SK-N-SH (cell line): ENCODE data around the gene RUFY3. TPM values are rescaled to one million over a fixed set of nuclear protein-coding genes. Genes with fewer than 3 reads are reported as not detected.

ENCODE experiments used
- CTCF ChIA-PET: fragments of 300-600, 350-600 bp; formaldehyde crosslinking; extraction: SDS; loops from one replicate; lab custom pipeline; 2021; lab: Yijun Ruan, JAX
- POLR2A ChIA-PET: fragments of 350-600 bp; sonication (Branson Sonifier 250); formaldehyde crosslinking; extraction: SDS; loops from one replicate; lab custom pipeline; 2020; ENCODE audit warnings: antibody characterized with exemption, inconsistent platforms; lab: Yijun Ruan, JAX
- DNase-seq: peaks from one replicate; pipeline ENCODE4 v3.0.0; 2012
- H2AFZ ChIP-seq: fragments of 200-600 bp; sonication (generic); 2 replicates; pipeline ENCODE4 v1.8.1; 2016; ENCODE audit warnings: antibody characterized with exemption, mild to moderate bottlenecking, low read depth
- H3F3A ChIP-seq: fragments of 200-600 bp; sonication (generic); replicated peaks from 2 replicates; pipeline ENCODE3; 2016; ENCODE audit warnings: antibody characterized with exemption, mild to moderate bottlenecking; ENCODE audit not compliant: insufficient read depth
- H3K27ac ChIP-seq, 2 experiments: fragments of 200-500 bp in 1 of 2; fragments of 200-600 bp in 1 of 2; sonication (Bioruptor generic) in 1 of 2; sonication (generic), shearing (Covaris generic) in 1 of 2; 2 replicates each; pipeline versions ENCODE4 v1.5.1 to v1.6.1; 2014 to 2016; ENCODE audit warnings: low read depth in 2 of 2, inconsistent platforms in 1 of 2, low read length in 1 of 2, mild to moderate bottlenecking in 1 of 2, mixed read lengths in 1 of 2
- H3K27me3 ChIP-seq: fragments of 200-600 bp; sonication (generic), shearing (Covaris generic); 2 replicates; pipeline ENCODE4 v1.6.1; 2016; ENCODE audit warnings: mixed run types; ENCODE audit not compliant: insufficient read depth
- H3K36me3 ChIP-seq, 2 experiments: fragments of 200-500 bp in 1 of 2; fragments of 200-600 bp in 1 of 2; sonication (Bioruptor generic) in 1 of 2; sonication (generic) in 1 of 2; replicated peaks in 1 of 2; 2 replicates each; pipeline versions ENCODE3 to v1.5.1; 2014 to 2016; ENCODE audit warnings: low read length in 1 of 2, mild to moderate bottlenecking in 1 of 2; ENCODE audit not compliant: insufficient read depth in 2 of 2, control insufficient read depth in 1 of 2
- H3K4me1 ChIP-seq, 2 experiments: fragments of 200-500 bp in 1 of 2; fragments of 200-600 bp in 1 of 2; sonication (Bioruptor generic) in 1 of 2; sonication (generic), shearing (Covaris generic) in 1 of 2; 2 replicates each; pipeline versions ENCODE4 v1.5.1 to v1.6.1; 2014 to 2016; ENCODE audit warnings: low read depth in 1 of 2, low read length in 1 of 2, mixed run types in 1 of 2; ENCODE audit not compliant: insufficient read depth in 2 of 2, control insufficient read depth in 1 of 2
- H3K4me2 ChIP-seq: fragments of 200-600 bp; sonication (generic), shearing (Covaris generic); 2 replicates; pipeline ENCODE4 v1.6.1; 2017; ENCODE audit warnings: mixed run types
- H3K4me3 ChIP-seq, 2 experiments: fragments of 200-500 bp in 1 of 2; fragments of 200-600 bp in 1 of 2; sonication (Bioruptor generic) in 1 of 2; sonication (generic), shearing (Covaris generic) in 1 of 2; 2 replicates each; pipeline versions ENCODE4 v1.5.1 to v1.8.1; 2014 to 2016; ENCODE audit warnings: low read depth in 2 of 2, inconsistent platforms in 1 of 2, low read length in 1 of 2, mild to moderate bottlenecking in 1 of 2, mixed read lengths in 1 of 2, moderate library complexity in 1 of 2
- H3K79me2 ChIP-seq: fragments of 200-600 bp; sonication (generic); 2 replicates; pipeline ENCODE4 v1.8.1; 2017; ENCODE audit warnings: mild to moderate bottlenecking; ENCODE audit not compliant: insufficient read depth
- H3K9ac ChIP-seq: fragments of 200-600 bp; sonication (generic); 2 replicates; pipeline ENCODE4 v1.6.1; 2017; ENCODE audit warnings: mixed run types
- H3K9me2 ChIP-seq: fragments of 200-600 bp; sonication (generic); 2 replicates; pipeline ENCODE4 v1.6.1; 2017; ENCODE audit warnings: mixed run types
- H3K9me3 ChIP-seq: fragments of 200-600 bp; sonication (generic); 2 replicates; pipeline ENCODE4 v1.6.1; 2017; ENCODE audit warnings: mixed run types, mild to moderate bottlenecking, moderate library complexity
- H4K20me1 ChIP-seq: fragments of 200-600 bp; sonication (generic); 2 replicates; pipeline ENCODE4 v1.6.1; 2017; ENCODE audit warnings: mild to moderate bottlenecking, mixed run types; ENCODE audit not compliant: insufficient read depth
- FOSL2 ChIP-seq: IDR thresholded peaks from 2 replicates; pipeline ENCODE4 v1.4.0; 2012; ENCODE audit warnings: low read depth, mild to moderate bottlenecking, moderate library complexity, borderline replicate concordance
- FOXJ3 ChIP-seq: sonication (generic); formaldehyde crosslinking; IDR thresholded peaks from 2 replicates; pipeline ENCODE4 v1.5.1; 2020; ENCODE audit warnings: mild to moderate bottlenecking, missing genetic modification reagents
- FOXM1 ChIP-seq: IDR thresholded peaks from 2 replicates; pipeline ENCODE4 v1.4.0; 2012; ENCODE audit warnings: low read depth, mild to moderate bottlenecking
- GABPA ChIP-seq: IDR thresholded peaks from 2 replicates; pipeline ENCODE4 v1.4.0; 2012; ENCODE audit warnings: low read depth, mild to moderate bottlenecking
- GATA2 ChIP-seq: sonication (generic); formaldehyde crosslinking; IDR thresholded peaks from 2 replicates; pipeline ENCODE4 v1.5.0; 2020; ENCODE audit warnings: mild to moderate bottlenecking, missing genetic modification reagents
- JUND ChIP-seq: IDR thresholded peaks from 2 replicates; pipeline ENCODE4 v1.4.0; 2012
- MEF2A ChIP-seq: IDR thresholded peaks from 2 replicates; pipeline ENCODE4 v1.4.0; 2012; ENCODE audit warnings: low read depth, borderline replicate concordance
- MXI1 ChIP-seq: IDR thresholded peaks from 2 replicates; pipeline ENCODE4 v1.6.1; 2012; ENCODE audit warnings: mild to moderate bottlenecking, low read depth, low read length, improper control_type of control experiment
- NFIC ChIP-seq: IDR thresholded peaks from 2 replicates; pipeline ENCODE4 v1.4.0; 2012; ENCODE audit warnings: borderline replicate concordance
- NRF1 ChIP-seq: IDR thresholded peaks from 2 replicates; pipeline ENCODE4 v1.6.1; 2012; ENCODE audit warnings: low read depth, mild to moderate bottlenecking, low read length
- POLR2AphosphoS5 ChIP-seq: IDR thresholded peaks from 2 replicates; pipeline ENCODE4 v1.6.1; 2012; ENCODE audit warnings: low read depth, low read length
- RAD21 ChIP-seq: IDR thresholded peaks from 2 replicates; pipeline ENCODE4 v1.6.1; 2012; ENCODE audit warnings: mild to moderate bottlenecking, low read length
- RCOR1 ChIP-seq: fragments of 150-350 bp; IDR thresholded peaks from 2 replicates; pipeline ENCODE4 v1.6.1; 2017; ENCODE audit warnings: antibody characterized with exemption, low read length
- RFX5 ChIP-seq: IDR thresholded peaks from 2 replicates; pipeline ENCODE4 v1.6.1; 2012; ENCODE audit warnings: mild to moderate bottlenecking, improper control_type of control experiment, low read length
- SMC3 ChIP-seq: IDR thresholded peaks from 2 replicates; pipeline ENCODE4 v1.6.1; 2012; ENCODE audit warnings: low read depth, low read length, improper control_type of control experiment
- TAF1 ChIP-seq: IDR thresholded peaks from 2 replicates; pipeline ENCODE4 v1.6.1; 2012; ENCODE audit warnings: low read depth, mild to moderate bottlenecking, low read length, moderate library complexity, borderline replicate concordance
- WGBS: methylation state at CpG from one replicate; pipeline ENCODE4 v1.1.6; 2017; ENCODE audit warnings: low lambda C conversion rate; 5-methylcytosine and 5-hydroxymethylcytosine counted together
- polyA plus RNA-seq, 3 experiments: library from polyadenylated mRNA; depleted of rRNA; stranded (reverse); fragments of >200 nt; gene quantifications; 2 replicates each; pipeline ENCODE4 v1.2.3, GENCODE V29; 2012
- TF ChIP-seq, protein P1 (sequence below): IDR thresholded peaks from 2 replicates; pipeline ENCODE4; 2012
- TF ChIP-seq, protein P2 (sequence below): IDR thresholded peaks from 2 replicates; pipeline ENCODE4 v1.4.0; 2012; ENCODE audit warnings: low read depth, borderline replicate concordance
- TF ChIP-seq, protein P3 (sequence below): fragments of 200-600 bp; sonication (generic); IDR thresholded peaks from 2 replicates; pipeline ENCODE4 v1.6.1; 2017; ENCODE audit warnings: antibody characterized with exemption, mild to moderate bottlenecking, moderate library complexity
- TF ChIP-seq, protein P4 (sequence below): fragments of 150-350 bp; IDR thresholded peaks from 2 replicates; pipeline ENCODE4 v1.6.1; 2016; ENCODE audit warnings: mild to moderate bottlenecking, low read depth, low read length
- TF ChIP-seq, protein P5 (sequence below): fragments of 150-350 bp; IDR thresholded peaks from 2 replicates; pipeline ENCODE4 v1.6.1; 2017; ENCODE audit warnings: antibody characterized with exemption, low read length, low read depth, borderline replicate concordance
- TF ChIP-seq, protein P6 (sequence below): IDR thresholded peaks from 2 replicates; pipeline ENCODE4 v1.6.1; 2012; ENCODE audit warnings: mild to moderate bottlenecking, low read depth, low read length, moderate library complexity

The RUFY3 gene, protein sequence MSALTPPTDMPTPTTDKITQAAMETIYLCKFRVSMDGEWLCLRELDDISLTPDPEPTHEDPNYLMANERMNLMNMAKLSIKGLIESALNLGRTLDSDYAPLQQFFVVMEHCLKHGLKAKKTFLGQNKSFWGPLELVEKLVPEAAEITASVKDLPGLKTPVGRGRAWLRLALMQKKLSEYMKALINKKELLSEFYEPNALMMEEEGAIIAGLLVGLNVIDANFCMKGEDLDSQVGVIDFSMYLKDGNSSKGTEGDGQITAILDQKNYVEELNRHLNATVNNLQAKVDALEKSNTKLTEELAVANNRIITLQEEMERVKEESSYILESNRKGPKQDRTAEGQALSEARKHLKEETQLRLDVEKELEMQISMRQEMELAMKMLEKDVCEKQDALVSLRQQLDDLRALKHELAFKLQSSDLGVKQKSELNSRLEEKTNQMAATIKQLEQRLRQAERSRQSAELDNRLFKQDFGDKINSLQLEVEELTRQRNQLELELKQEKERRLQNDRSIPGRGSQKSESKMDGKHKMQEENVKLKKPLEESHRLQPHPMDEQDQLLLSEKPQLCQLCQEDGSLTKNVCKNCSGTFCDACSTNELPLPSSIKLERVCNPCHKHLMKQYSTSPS
- polyA plus RNA-seq (2012; rRNA removed) = 22.8 and 30.7 TPM in 2 replicates
- polyA plus RNA-seq (2012; cell fraction: cytosol; rRNA removed) = 16.9 and 18.5 TPM in 2 replicates
- polyA plus RNA-seq (2012; cell fraction: nucleus; rRNA removed) = 77.0 and 116 TPM in 2 replicates

DNA sequence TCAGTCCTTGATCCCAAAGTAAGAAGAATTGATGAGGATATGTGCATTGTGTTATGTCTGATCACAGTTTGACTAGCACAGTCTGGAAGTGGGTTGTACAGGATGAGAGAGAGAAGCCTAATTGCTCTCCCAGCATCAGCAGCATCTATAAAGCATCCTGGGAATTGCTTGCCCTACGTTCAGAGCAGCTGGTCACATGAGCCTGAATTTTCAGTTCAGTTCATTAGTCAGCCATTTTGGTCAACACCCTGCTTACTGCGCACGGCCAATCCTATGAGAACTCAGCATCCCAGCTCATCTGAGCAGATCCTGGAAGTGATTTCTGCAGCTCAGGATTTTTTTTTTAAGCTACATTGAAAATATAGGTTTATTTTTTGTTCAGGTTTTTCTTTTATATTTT, at the start of gene RUFY3:
RUFY3 (plus strand) TSS at position 218 of the 400 bp plus-strand sequence. CDS start 610 bp downstream, outside the sequence.
- H2AFZ ChIP-seq = peak within 1 kb of the TSS; percentile 61
- H3K79me2 ChIP-seq = peaks cover 78% of the 10 kb centered on the region
- 4% methylated on average over 3 of the region's 3 CpGs for WGBS
- TF ChIP-seq RFX5 = peak; percentile 41
- no peak for TF ChIP-seq SMC3
- peak; percentile 91 for TF ChIP-seq MXI1
- TF ChIP-seq, protein P1, sequence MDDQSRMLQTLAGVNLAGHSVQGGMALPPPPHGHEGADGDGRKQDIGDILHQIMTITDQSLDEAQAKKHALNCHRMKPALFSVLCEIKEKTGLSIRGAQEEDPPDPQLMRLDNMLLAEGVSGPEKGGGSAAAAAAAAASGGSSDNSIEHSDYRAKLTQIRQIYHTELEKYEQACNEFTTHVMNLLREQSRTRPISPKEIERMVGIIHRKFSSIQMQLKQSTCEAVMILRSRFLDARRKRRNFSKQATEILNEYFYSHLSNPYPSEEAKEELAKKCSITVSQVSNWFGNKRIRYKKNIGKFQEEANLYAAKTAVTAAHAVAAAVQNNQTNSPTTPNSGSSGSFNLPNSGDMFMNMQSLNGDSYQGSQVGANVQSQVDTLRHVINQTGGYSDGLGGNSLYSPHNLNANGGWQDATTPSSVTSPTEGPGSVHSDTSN = no peak
- TF ChIP-seq, protein P2, sequence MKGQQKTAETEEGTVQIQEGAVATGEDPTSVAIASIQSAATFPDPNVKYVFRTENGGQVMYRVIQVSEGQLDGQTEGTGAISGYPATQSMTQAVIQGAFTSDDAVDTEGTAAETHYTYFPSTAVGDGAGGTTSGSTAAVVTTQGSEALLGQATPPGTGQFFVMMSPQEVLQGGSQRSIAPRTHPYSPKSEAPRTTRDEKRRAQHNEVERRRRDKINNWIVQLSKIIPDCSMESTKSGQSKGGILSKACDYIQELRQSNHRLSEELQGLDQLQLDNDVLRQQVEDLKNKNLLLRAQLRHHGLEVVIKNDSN = peak; percentile 90
- no peak for TF ChIP-seq FOSL2
- TF ChIP-seq, protein P3, sequence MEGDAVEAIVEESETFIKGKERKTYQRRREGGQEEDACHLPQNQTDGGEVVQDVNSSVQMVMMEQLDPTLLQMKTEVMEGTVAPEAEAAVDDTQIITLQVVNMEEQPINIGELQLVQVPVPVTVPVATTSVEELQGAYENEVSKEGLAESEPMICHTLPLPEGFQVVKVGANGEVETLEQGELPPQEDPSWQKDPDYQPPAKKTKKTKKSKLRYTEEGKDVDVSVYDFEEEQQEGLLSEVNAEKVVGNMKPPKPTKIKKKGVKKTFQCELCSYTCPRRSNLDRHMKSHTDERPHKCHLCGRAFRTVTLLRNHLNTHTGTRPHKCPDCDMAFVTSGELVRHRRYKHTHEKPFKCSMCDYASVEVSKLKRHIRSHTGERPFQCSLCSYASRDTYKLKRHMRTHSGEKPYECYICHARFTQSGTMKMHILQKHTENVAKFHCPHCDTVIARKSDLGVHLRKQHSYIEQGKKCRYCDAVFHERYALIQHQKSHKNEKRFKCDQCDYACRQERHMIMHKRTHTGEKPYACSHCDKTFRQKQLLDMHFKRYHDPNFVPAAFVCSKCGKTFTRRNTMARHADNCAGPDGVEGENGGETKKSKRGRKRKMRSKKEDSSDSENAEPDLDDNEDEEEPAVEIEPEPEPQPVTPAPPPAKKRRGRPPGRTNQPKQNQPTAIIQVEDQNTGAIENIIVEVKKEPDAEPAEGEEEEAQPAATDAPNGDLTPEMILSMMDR = no peak
- TF ChIP-seq NRF1 = no peak
- no peak for TF ChIP-seq FOXM1
- TF ChIP-seq RAD21 = no peak
- no peak for TF ChIP-seq GABPA
- TF ChIP-seq, protein P4, sequence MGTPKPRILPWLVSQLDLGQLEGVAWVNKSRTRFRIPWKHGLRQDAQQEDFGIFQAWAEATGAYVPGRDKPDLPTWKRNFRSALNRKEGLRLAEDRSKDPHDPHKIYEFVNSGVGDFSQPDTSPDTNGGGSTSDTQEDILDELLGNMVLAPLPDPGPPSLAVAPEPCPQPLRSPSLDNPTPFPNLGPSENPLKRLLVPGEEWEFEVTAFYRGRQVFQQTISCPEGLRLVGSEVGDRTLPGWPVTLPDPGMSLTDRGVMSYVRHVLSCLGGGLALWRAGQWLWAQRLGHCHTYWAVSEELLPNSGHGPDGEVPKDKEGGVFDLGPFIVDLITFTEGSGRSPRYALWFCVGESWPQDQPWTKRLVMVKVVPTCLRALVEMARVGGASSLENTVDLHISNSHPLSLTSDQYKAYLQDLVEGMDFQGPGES = no peak
- TF ChIP-seq MEF2A = no peak
- TF ChIP-seq, protein P5, sequence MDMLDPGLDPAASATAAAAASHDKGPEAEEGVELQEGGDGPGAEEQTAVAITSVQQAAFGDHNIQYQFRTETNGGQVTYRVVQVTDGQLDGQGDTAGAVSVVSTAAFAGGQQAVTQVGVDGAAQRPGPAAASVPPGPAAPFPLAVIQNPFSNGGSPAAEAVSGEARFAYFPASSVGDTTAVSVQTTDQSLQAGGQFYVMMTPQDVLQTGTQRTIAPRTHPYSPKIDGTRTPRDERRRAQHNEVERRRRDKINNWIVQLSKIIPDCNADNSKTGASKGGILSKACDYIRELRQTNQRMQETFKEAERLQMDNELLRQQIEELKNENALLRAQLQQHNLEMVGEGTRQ = peak; percentile 78
- peak; percentile 78; the same call in 1 of the 2 replicates for TF ChIP-seq TAF1
- TF ChIP-seq POLR2AphosphoS5 = peak; percentile 76
- TF ChIP-seq GATA2 = peak; percentile 49
- no peak for TF ChIP-seq NFIC
- TF ChIP-seq FOXJ3 (CRISPR knock-in tag) = no peak
- TF ChIP-seq, protein P6, sequence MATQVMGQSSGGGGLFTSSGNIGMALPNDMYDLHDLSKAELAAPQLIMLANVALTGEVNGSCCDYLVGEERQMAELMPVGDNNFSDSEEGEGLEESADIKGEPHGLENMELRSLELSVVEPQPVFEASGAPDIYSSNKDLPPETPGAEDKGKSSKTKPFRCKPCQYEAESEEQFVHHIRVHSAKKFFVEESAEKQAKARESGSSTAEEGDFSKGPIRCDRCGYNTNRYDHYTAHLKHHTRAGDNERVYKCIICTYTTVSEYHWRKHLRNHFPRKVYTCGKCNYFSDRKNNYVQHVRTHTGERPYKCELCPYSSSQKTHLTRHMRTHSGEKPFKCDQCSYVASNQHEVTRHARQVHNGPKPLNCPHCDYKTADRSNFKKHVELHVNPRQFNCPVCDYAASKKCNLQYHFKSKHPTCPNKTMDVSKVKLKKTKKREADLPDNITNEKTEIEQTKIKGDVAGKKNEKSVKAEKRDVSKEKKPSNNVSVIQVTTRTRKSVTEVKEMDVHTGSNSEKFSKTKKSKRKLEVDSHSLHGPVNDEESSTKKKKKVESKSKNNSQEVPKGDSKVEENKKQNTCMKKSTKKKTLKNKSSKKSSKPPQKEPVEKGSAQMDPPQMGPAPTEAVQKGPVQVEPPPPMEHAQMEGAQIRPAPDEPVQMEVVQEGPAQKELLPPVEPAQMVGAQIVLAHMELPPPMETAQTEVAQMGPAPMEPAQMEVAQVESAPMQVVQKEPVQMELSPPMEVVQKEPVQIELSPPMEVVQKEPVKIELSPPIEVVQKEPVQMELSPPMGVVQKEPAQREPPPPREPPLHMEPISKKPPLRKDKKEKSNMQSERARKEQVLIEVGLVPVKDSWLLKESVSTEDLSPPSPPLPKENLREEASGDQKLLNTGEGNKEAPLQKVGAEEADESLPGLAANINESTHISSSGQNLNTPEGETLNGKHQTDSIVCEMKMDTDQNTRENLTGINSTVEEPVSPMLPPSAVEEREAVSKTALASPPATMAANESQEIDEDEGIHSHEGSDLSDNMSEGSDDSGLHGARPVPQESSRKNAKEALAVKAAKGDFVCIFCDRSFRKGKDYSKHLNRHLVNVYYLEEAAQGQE = no peak
- no peak for TF ChIP-seq JUND
- peak; percentile 77 for TF ChIP-seq RCOR1

More for the DNA sequence above, at the start of gene RUFY3:
- H3K27ac ChIP-seq = peak within 1 kb of the TSS; percentile 93
- no peaks in the 10 kb centered on the region for H3K27me3 ChIP-seq
- peaks cover 0 to 14% of the 10 kb centered on the region in 2 experiments; a peak in 2 of 4 replicates for H3K4me1 ChIP-seq
- peak within 1 kb of the TSS; percentile 80 for H3K4me2 ChIP-seq
- peak within 1 kb of the TSS; percentile 59 to 80 for H3K4me3 ChIP-seq
- H3K9me3 ChIP-seq = no peaks in the 10 kb centered on the region
- H3K9me2 ChIP-seq = no peaks in the 10 kb centered on the region
- H3F3A ChIP-seq = peaks cover 9% of the 10 kb centered on the region
- peak within 1 kb of the TSS; percentile 87 for H3K9ac ChIP-seq
- peak; percentile 80 for DNase-seq
- ChIA-PET CTCF (interaction anchor here (0.6 to 2.3 kb wide), 4 partner anchors 14 to 1491 kb away, joined by 3 to 9 read pairs (median 5); no protein-coding TSS in a partner anchor), POLR2A (interaction anchor here (0.6 to 2.1 kb wide), 8 partner anchors 10 to 317 kb away, joined by 3 to 20 read pairs (median 4); partner anchors contain the start of genes GRSF1, MOB1B and UTP3)
- peaks cover 14% of the 10 kb centered on the region; the same call in 1 of the 2 replicates for H4K20me1 ChIP-seq
- peaks cover 4 to 20% of the 10 kb centered on the region in 2 experiments for H3K36me3 ChIP-seq
